WTC11 (cell line): Measurements from ENCODE around the gene STXBP3. TPM values are rescaled to one million over a fixed set of nuclear protein-coding genes. Genes with fewer than 3 reads are reported as not detected.
A peak's percentile ranks its signal among the peaks of the same experiment; 100 is the strongest.

Experiments
- ATAC-seq: fragments of 200-7000 bp; cut with Tn5 transposase; 2 replicates; pipeline ENCODE4 v1.10.0; 2021; ENCODE audit warnings: mild to moderate bottlenecking, moderate library complexity
- CTCF ChIA-PET: fragments of 300-600 bp; sonication (Branson Sonifier 250); formaldehyde crosslinking; loops from one replicate; lab custom pipeline; 2021; ENCODE audit warnings: antibody characterized with exemption; lab: Charles Lee
- POLR2A ChIA-PET: fragments of 350-600 bp; sonication (Branson Sonifier 250); formaldehyde crosslinking; loops from one replicate; lab custom pipeline; 2021; ENCODE audit warnings: antibody characterized with exemption; lab: Charles Lee
- DNase-seq: peaks from one replicate; pipeline ENCODE4 v3.0.0; 2021; ENCODE audit warnings: low spot score
- H3K27ac Mint-ChIP-seq: 2 replicates; pipeline ENCODE4 v1.8.0; 2021; ENCODE audit warnings: mixed read lengths
- H3K27me3 Mint-ChIP-seq: 2 replicates; pipeline ENCODE4 v1.8.0; 2021; ENCODE audit warnings: low read depth, mild to moderate bottlenecking, moderate library complexity, mixed read lengths
- H3K36me3 Mint-ChIP-seq: 2 replicates; pipeline ENCODE4 v1.8.0; 2021; ENCODE audit warnings: mixed read lengths
- H3K4me1 Mint-ChIP-seq: 2 replicates; pipeline ENCODE4 v1.8.0; 2022; ENCODE audit warnings: mixed read lengths
- H3K4me3 Mint-ChIP-seq: 2 replicates; pipeline ENCODE4 v1.8.0; 2021; ENCODE audit warnings: mild to moderate bottlenecking, moderate library complexity, mixed read lengths
- H3K9me3 Mint-ChIP-seq: 2 replicates; pipeline ENCODE4 v1.8.0; 2021; ENCODE audit warnings: mixed read lengths
- ATF1 ChIP-seq: sonication (generic); formaldehyde crosslinking; IDR thresholded peaks from 2 replicates; pipeline ENCODE4 v1.8.1; 2023; ENCODE audit warnings: mild to moderate bottlenecking, moderate library complexity, missing genetic modification reagents
- CDX4 ChIP-seq: fragments of 250-450 bp; sonication (Bioruptor Pico); IDR thresholded peaks from 2 replicates; pipeline ENCODE4 v1.9.0; 2021; ENCODE audit warnings: moderate library complexity, mild to moderate bottlenecking, inconsistent platforms, borderline replicate concordance
- EMX1 ChIP-seq: fragments of 250-450 bp; sonication (Bioruptor Pico); IDR thresholded peaks from 2 replicates; pipeline ENCODE4 v1.8.0; 2021; ENCODE audit warnings: mild to moderate bottlenecking
- ETV6 ChIP-seq: sonication (generic); formaldehyde crosslinking; IDR thresholded peaks from 2 replicates; pipeline ENCODE4 v1.8.1; 2022; ENCODE audit warnings: mild to moderate bottlenecking, missing genetic modification reagents
- FOXJ3 ChIP-seq: sonication (generic); formaldehyde crosslinking; IDR thresholded peaks from 2 replicates; pipeline ENCODE4 v1.9.0; 2021; ENCODE audit warnings: missing genetic modification reagents, mild to moderate bottlenecking, borderline replicate concordance
- HMGA2 ChIP-seq: fragments of 250-450 bp; sonication (Bioruptor Pico); IDR thresholded peaks from 2 replicates; pipeline ENCODE4 v1.4.0; 2021; ENCODE audit warnings: mild to moderate bottlenecking, moderate library complexity
- IRF2 ChIP-seq: sonication (generic); formaldehyde crosslinking; IDR thresholded peaks from 2 replicates; pipeline ENCODE4 v1.8.0; 2022; ENCODE audit warnings: low read depth, missing genetic modification reagents, borderline replicate concordance
- NFYB ChIP-seq: sonication (generic); formaldehyde crosslinking; conservative IDR thresholded peaks from 2 replicates; pipeline ENCODE4 v1.8.0; 2022; ENCODE audit warnings: low read depth, missing genetic modification reagents
- NR3C1 ChIP-seq: sonication (generic); formaldehyde crosslinking; conservative IDR thresholded peaks from 2 replicates; pipeline ENCODE4 v1.8.1; 2023; ENCODE audit warnings: low read depth, mild to moderate bottlenecking, missing genetic modification reagents
- TP53 ChIP-seq: sonication (generic); formaldehyde crosslinking; IDR thresholded peaks from 2 replicates; pipeline ENCODE4 v1.8.1; 2023; ENCODE audit warnings: mild to moderate bottlenecking, missing genetic modification reagents
- ZNF219 ChIP-seq: sonication (generic); formaldehyde crosslinking; IDR thresholded peaks from 2 replicates; pipeline ENCODE4 v1.8.0; 2023; ENCODE audit warnings: missing genetic modification reagents, mild to moderate bottlenecking, borderline replicate concordance
- ZNF263 ChIP-seq: sonication (generic); formaldehyde crosslinking; IDR thresholded peaks from 2 replicates; pipeline ENCODE4 v1.8.1; 2022; ENCODE audit warnings: low read depth, mild to moderate bottlenecking, moderate library complexity, missing genetic modification reagents
- ZNF281 ChIP-seq: sonication (generic); formaldehyde crosslinking; IDR thresholded peaks from 2 replicates; pipeline ENCODE4 v1.8.0; 2023; ENCODE audit warnings: mild to moderate bottlenecking, missing genetic modification reagents
- ZNF425 ChIP-seq: fragments of 250-450 bp; sonication (Bioruptor Pico); conservative IDR thresholded peaks from 2 replicates; pipeline ENCODE4 v1.9.0; 2021; ENCODE audit warnings: mild to moderate bottlenecking
- total RNA-seq: library from RNA; stranded (reverse); gene quantifications from 3 replicates; pipeline ENCODE4 v1.2.3, GENCODE V29; 2021
- TF ChIP-seq, protein P1 (sequence below): sonication (generic); formaldehyde crosslinking; conservative IDR thresholded peaks from 2 replicates; pipeline ENCODE4 v1.8.1; 2023; ENCODE audit warnings: mild to moderate bottlenecking, low read depth, missing genetic modification reagents, moderate library complexity
- TF ChIP-seq, protein P2 (sequence below): sonication (generic); formaldehyde crosslinking; IDR thresholded peaks from 2 replicates; pipeline ENCODE4 v1.8.0; 2022; ENCODE audit warnings: mild to moderate bottlenecking, missing genetic modification reagents
- TF ChIP-seq, protein P3 (sequence below): fragments of 250-450 bp; sonication (Bioruptor Pico); IDR thresholded peaks from 2 replicates; pipeline ENCODE4 v2.1.2; 2022; ENCODE audit warnings: mild to moderate bottlenecking, moderate library complexity

The STXBP3 gene
- total RNA-seq, 1 experiment from 2014 or later: 26.1 TPM

GRCh38 chr1:108750476-108751181 lies 4.2 kb downstream of the STXBP3 start:
- Mint-ChIP-seq H3K27ac (0 out of 2 replicates have a peak overlapping the region, but pooled peaks have one; percentile 23), H3K9me3 (no peaks in the 10 kb centered on the region), H3K27me3 (peaks cover 8% of the 10 kb centered on the region), H3K4me1 (peaks cover 5% of the 10 kb centered on the region), H3K4me3 (no peak overlapping the region), H3K36me3 (peaks cover 9% of the 10 kb centered on the region)
- ChIA-PET POLR2A (no interaction called here), CTCF (interaction anchor here (0.6 kb wide), 1 partner anchor 68 kb away, joined by 3 read pairs; no protein-coding TSS in a partner anchor)
- ATAC-seq (no peak), DNase-seq (no peak)
- TF ChIP-seq, protein P1, sequence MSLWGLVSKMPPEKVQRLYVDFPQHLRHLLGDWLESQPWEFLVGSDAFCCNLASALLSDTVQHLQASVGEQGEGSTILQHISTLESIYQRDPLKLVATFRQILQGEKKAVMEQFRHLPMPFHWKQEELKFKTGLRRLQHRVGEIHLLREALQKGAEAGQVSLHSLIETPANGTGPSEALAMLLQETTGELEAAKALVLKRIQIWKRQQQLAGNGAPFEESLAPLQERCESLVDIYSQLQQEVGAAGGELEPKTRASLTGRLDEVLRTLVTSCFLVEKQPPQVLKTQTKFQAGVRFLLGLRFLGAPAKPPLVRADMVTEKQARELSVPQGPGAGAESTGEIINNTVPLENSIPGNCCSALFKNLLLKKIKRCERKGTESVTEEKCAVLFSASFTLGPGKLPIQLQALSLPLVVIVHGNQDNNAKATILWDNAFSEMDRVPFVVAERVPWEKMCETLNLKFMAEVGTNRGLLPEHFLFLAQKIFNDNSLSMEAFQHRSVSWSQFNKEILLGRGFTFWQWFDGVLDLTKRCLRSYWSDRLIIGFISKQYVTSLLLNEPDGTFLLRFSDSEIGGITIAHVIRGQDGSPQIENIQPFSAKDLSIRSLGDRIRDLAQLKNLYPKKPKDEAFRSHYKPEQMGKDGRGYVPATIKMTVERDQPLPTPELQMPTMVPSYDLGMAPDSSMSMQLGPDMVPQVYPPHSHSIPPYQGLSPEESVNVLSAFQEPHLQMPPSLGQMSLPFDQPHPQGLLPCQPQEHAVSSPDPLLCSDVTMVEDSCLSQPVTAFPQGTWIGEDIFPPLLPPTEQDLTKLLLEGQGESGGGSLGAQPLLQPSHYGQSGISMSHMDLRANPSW (CRISPR knock-in tag): no peak
- TF ChIP-seq FOXJ3 (CRISPR knock-in tag): no peak
- TF ChIP-seq ZNF425 (CRISPR knock-in tag): no peak
- TF ChIP-seq IRF2 (CRISPR knock-in tag): no peak
- TF ChIP-seq ZNF263 (CRISPR knock-in tag): no peak
- no peak for TF ChIP-seq ZNF281 (CRISPR knock-in tag)
- no peak for TF ChIP-seq CDX4 (CRISPR knock-in tag)
- no peak for TF ChIP-seq TP53 (CRISPR knock-in tag)
- TF ChIP-seq ZNF219 (CRISPR knock-in tag): no peak
- TF ChIP-seq NFYB (CRISPR knock-in tag): no peak
- no peak for TF ChIP-seq NR3C1 (CRISPR knock-in tag)
- TF ChIP-seq, protein P2, sequence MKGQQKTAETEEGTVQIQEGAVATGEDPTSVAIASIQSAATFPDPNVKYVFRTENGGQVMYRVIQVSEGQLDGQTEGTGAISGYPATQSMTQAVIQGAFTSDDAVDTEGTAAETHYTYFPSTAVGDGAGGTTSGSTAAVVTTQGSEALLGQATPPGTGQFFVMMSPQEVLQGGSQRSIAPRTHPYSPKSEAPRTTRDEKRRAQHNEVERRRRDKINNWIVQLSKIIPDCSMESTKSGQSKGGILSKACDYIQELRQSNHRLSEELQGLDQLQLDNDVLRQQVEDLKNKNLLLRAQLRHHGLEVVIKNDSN (CRISPR knock-in tag): no peak

GRCh38 chr1:108753363-108753762 lies 6.9 kb downstream of the STXBP3 start:
- Mint-ChIP-seq H3K9me3 (no peaks in the 10 kb centered on the region), H3K27ac (no peak overlapping the region), H3K27me3 (no peaks in the 10 kb centered on the region), H3K4me3 (no peak overlapping the region), H3K4me1 (no peaks in the 10 kb centered on the region), H3K36me3 (peaks cover 9% of the 10 kb centered on the region)
- POLR2A ChIA-PET: no interaction called here
- TF ChIP-seq EMX1 (CRISPR knock-in tag) (no peak), ETV6 (CRISPR knock-in tag) (no peak), HMGA2 (no peak), ATF1 (no peak)
- TF ChIP-seq, protein P3, sequence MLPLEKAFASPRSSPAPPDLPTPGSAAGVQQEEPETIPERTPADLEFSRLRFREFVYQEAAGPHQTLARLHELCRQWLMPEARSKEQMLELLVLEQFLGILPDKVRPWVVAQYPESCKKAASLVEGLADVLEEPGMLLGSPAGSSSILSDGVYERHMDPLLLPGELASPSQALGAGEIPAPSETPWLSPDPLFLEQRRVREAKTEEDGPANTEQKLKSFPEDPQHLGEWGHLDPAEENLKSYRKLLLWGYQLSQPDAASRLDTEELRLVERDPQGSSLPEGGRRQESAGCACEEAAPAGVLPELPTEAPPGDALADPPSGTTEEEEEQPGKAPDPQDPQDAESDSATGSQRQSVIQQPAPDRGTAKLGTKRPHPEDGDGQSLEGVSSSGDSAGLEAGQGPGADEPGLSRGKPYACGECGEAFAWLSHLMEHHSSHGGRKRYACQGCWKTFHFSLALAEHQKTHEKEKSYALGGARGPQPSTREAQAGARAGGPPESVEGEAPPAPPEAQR (CRISPR knock-in tag): no peak
- DNase-seq: no peak
- no peak for ATAC-seq
- CTCF ChIA-PET: interaction anchor here (1.3 kb wide), 1 partner anchor 44 kb away, joined by 3 read pairs; no protein-coding TSS in a partner anchor
